ENCODE data around the gene HNRNPUL1. TPM values are rescaled to one million over a fixed set of nuclear protein-coding genes. Genes with fewer than 3 reads are reported as not detected.

The HNRNPUL1 gene
- total RNA-seq, 1 experiment from 2014 or later: 315 TPM

- Histone ChIP-seq H3K23me2 (ENCODE audit: insufficient read length, low read depth, low read length, poor library complexity, severe bottlenecking) (peaks cover 14% of the 10 kb centered on the region), H3K4me2 (ENCODE audit: insufficient read depth, insufficient read length, low read length) (peak overlapping the region; percentile 97), H3K27me3 (ENCODE audit: insufficient read depth, low read length) (no peaks in the 10 kb centered on the region), H3K79me2 (ENCODE audit: insufficient read depth, low read length) (no peaks in the 10 kb centered on the region), H2BK15ac (ENCODE audit: low read depth, low read length) (no peak overlapping the region), H4K20me1 (ENCODE audit: control insufficient read depth, insufficient read depth, insufficient read length) (peaks cover 3% of the 10 kb centered on the region), H3K9ac (ENCODE audit: extremely low read depth, insufficient read length, low read length) (peak overlapping the region; percentile 34), H2BK20ac (ENCODE audit: low read depth, low read length, poor library complexity, severe bottlenecking) (no peak overlapping the region), H2BK120ac (ENCODE audit: low read depth, low read length, poor library complexity, severe bottlenecking) (no peak overlapping the region), H2AFZ (ENCODE audit: low read length) (no peak overlapping the region), H3T11ph (ENCODE audit: low read length) (no peak overlapping the region), H2AK5ac (ENCODE audit: insufficient read length, low read length) (no peak overlapping the region), H3K56ac (ENCODE audit: insufficient read length, low read depth, low read length) (no peak overlapping the region), H4K5ac (ENCODE audit: insufficient read length, low read depth, low read length) (no peak overlapping the region), H3K27ac (ENCODE audit: insufficient read length, low read depth, low read length) (no peak overlapping the region), H3K18ac (ENCODE audit: insufficient read length, low read depth, low read length) (no peak overlapping the region), H3K9me3 (ENCODE audit: control insufficient read depth, low read depth, low read length) (no peaks in the 10 kb centered on the region), H3K23ac (ENCODE audit: insufficient read length, low read depth, low read length) (no peak overlapping the region), H4K8ac (replicated peaks; ENCODE audit: insufficient read length, low read depth, low read length) (no peak overlapping the region), H2BK12ac (ENCODE audit: insufficient read length, low read depth, low read length) (no peak overlapping the region), H3K4ac (ENCODE audit: low read depth, low read length) (no peak overlapping the region), H2BK5ac (ENCODE audit: insufficient read length, low read length) (no peak overlapping the region), H4K91ac (ENCODE audit: insufficient read length, low read depth, low read length) (no peak overlapping the region), H3K4me1 (ENCODE audit: insufficient read depth, low read length) (peaks cover 12% of the 10 kb centered on the region; the same call in 1 of the 2 replicates), H3K14ac (ENCODE audit: insufficient read depth, low read length) (no peak overlapping the region), H3K79me1 (ENCODE audit: insufficient read depth, low read depth, low read length, poor library complexity, severe bottlenecking) (no peaks in the 10 kb centered on the region)
- H3K9me3 Mint-ChIP-seq: no peaks in the 10 kb centered on the region
- H3K4me1 Mint-ChIP-seq: peaks cover 49 to 51% of the 10 kb centered on the region in 2 experiments
- no peak for TF ChIP-seq CTCF (conservative IDR thresholded peaks at IDR 0.05)
- H3K27me3 Mint-ChIP-seq (ENCODE audit: low read depth): peaks cover 1% of the 10 kb centered on the region; the same call in 1 of the 2 replicates
- H3K27ac Mint-ChIP-seq: peak overlapping the region in 2 of 3 experiments; percentile 58 to 90; a peak in 3 of 7 replicates
- WGBS (ENCODE audit: extremely low coverage, insufficient read length, low lambda C conversion rate): no CpG with 5 or more reads among the region's 23 CpGs
- peaks cover 3 to 41% (median 15%) of the 10 kb centered on the region in 3 experiments; a peak in 5 of 7 replicates for H3K36me3 Mint-ChIP-seq (ENCODE audit: insufficient read depth in 1 of 3, low read depth in 3 of 3)
- peak overlapping the region; percentile 56 to 83 for H3K4me3 Mint-ChIP-seq
- peak; percentile 94 for DNase-seq
Observed at GRCh38 chr19:41324921-41325639, 60.9 kb downstream of the HNRNPUL1 start.

Measured in H9 (cell line).